Duodenal mucosa (tissue), 2 donors: ENCODE data around the gene MACROH2A2.
"Not testable (repeated sequence)": the region's sequence is repeated elsewhere in the genome, so short reads cannot be mapped to it uniquely, and the experiment has no call there.

ENCODE experiments used
- H3K27ac ChIP-seq: one replicate; pipeline ENCODE4 v1.7.0; 2013; ENCODE audit warnings: low read depth, low read length
- H3K27me3 ChIP-seq, 2 donors: one replicate each; pipeline ENCODE4 v1.7.0; 2013; ENCODE audit warnings: low read length in 2 of 2, control low read depth in 1 of 2; ENCODE audit not compliant: insufficient read depth in 2 of 2, control insufficient read depth in 1 of 2
- H3K36me3 ChIP-seq, 2 donors: one replicate each; pipeline ENCODE4 v1.7.0; 2013; ENCODE audit warnings: low read length in 2 of 2, control low read depth in 1 of 2; ENCODE audit not compliant: insufficient read depth in 2 of 2, control insufficient read depth in 1 of 2
- H3K4me1 ChIP-seq, 2 donors: one replicate each; pipeline ENCODE4 v1.7.0; 2013; ENCODE audit warnings: low read length in 2 of 2, control low read depth in 1 of 2; ENCODE audit not compliant: insufficient read depth in 2 of 2, control insufficient read depth in 1 of 2
- H3K4me3 ChIP-seq, 2 donors: one replicate each; pipeline ENCODE4 v1.7.0; 2013; ENCODE audit warnings: low read length in 2 of 2, low read depth in 1 of 2
- H3K9ac ChIP-seq, 2 donors: one replicate each; pipeline ENCODE4 v1.7.0; 2013; ENCODE audit warnings: low read length in 2 of 2, low read depth in 1 of 2
- H3K9me3 ChIP-seq, 2 donors: one replicate each; pipeline ENCODE4 v1.7.0; 2013; ENCODE audit warnings: low read length in 2 of 2, control low read depth in 1 of 2; ENCODE audit not compliant: control insufficient read depth in 1 of 2

The MACROH2A2 gene

DNA sequence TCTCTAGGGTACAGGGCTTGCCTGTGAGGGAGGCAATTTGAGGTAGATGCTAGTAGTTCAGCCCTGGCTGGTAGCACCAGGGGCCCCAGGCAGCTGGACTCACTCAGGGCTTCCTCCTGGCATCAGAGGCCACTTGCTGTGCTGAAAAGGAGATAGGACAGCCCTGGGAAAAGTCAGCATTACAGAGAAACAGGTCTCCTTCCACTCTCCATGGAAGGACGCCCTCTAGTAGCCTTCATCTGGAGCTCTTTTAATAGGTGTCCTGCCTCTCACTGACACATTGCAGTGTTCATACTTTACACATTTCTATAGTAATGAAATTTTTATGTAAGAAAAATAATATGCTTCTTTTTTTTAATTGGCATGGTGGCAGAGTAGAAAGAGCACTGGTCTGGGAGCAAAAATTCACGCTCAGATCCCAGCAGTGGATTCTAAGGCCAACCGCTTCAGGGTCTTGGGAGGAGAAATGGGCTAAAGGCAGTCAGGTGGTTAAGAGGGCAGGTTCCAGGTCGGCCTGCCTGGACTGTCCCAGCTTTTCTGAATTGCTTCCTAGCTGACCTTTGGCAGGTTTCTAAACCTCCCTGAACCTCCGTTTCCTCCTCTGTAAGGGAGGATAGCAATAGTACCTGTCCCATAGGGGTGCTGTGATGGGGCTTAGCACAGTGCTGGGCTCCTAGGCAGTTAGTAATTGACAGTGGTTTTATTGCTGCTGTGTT, 44.2 kb downstream of the MACROH2A2 start:
- Histone ChIP-seq H3K9me3 (no peaks in the 10 kb centered on the region), H3K4me1 (no peaks in the 10 kb centered on the region), H3K4me3 (no peak overlapping the region), H3K9ac (no peak overlapping the region), H3K27me3 (no peaks in the 10 kb centered on the region), H3K27ac (no peak overlapping the region), H3K36me3 (peaks cover 10 to 49% of the 10 kb centered on the region in 2 donors)

DNA sequence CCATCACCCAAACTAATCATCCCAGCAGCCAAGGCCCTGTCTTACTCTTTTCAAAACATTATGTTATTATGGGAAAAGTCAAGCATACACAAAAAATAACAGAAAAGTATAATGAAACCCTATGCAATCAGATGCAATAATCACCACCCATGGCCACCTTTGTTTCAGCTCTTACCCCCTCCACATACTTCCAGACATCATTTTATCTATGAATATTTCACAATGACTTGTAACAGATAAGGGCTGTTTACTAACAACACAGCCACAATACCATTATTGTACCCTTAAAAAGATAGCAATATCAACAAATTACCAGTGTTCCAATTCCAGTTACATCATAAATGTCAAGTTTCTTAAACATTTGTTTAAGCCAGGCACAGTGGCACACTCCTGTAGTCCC, 44.8 kb downstream of the MACROH2A2 start:
- Histone ChIP-seq H3K4me1 (no peaks in the 10 kb centered on the region), H3K27ac (no peak overlapping the region)

DNA sequence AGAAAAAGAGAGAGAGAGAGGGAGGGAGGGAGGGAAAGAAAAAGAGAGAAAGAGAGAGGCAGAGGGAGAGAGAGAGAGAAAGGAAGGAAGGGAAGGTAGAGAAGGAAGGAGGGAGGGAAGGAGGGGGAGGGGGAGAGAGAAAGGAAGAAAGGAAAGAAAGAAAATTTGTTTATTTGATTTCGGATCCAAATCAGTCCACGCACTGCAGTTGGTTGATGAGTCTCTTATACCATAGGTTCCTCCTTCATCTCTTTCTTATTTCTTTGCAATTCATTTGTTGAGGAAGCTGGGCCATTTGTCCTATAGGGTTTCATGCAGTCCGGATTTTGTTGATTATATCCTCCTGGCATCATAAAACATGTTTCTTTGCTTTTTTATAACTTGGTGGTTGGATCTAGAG, 45.6 kb downstream of the MACROH2A2 start:
- Histone ChIP-seq H3K36me3 (peaks cover 8 to 49% of the 10 kb centered on the region in 2 donors), H3K27me3 (no peaks in the 10 kb centered on the region), H3K4me3 (no peak overlapping the region), H3K27ac (no peak overlapping the region), H3K9ac (no peak overlapping the region), H3K9me3 (no peaks in the 10 kb centered on the region), H3K4me1 (no peaks in the 10 kb centered on the region)

More for the DNA sequence above, 44.8 kb downstream of the MACROH2A2 start:
- Histone ChIP-seq H3K36me3 (peaks cover 8 to 51% of the 10 kb centered on the region in 2 donors), H3K4me3 (no peak overlapping the region), H3K9me3 (no peaks in the 10 kb centered on the region), H3K27me3 (no peaks in the 10 kb centered on the region), H3K9ac (no peak overlapping the region)

DNA sequence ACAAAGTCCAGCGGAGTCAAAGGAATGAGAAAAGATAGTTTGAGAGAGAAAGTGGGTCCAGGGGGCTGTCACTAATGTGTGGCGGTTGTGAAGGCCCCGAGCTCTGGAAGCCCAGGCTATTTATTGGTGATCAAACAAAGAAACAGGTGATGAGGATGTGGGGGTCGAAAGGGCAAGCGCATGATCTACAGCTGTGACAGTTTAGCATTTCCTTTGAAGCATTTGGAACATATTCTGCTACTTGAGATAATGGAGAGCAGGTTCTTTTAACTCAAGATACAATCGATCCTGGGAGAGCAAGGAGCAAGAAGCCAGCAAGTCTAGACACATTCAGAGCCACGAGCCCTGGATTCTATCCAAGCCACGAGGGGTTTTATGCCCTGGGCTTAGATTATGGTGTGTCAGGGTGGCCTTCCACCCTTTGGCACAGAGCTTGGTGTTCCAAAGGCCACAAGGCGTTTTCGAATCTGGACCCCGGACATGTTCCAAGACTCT, 48.5 kb downstream of the MACROH2A2 start:
- H3K4me3 ChIP-seq, H3K9me3 ChIP-seq, H3K4me1 ChIP-seq, H3K27me3 ChIP-seq, H3K27ac ChIP-seq, H3K9ac ChIP-seq: not testable (repeated sequence)
- H3K36me3 ChIP-seq: peaks cover 8 to 34% of the 10 kb centered on the region in 2 donors

DNA sequence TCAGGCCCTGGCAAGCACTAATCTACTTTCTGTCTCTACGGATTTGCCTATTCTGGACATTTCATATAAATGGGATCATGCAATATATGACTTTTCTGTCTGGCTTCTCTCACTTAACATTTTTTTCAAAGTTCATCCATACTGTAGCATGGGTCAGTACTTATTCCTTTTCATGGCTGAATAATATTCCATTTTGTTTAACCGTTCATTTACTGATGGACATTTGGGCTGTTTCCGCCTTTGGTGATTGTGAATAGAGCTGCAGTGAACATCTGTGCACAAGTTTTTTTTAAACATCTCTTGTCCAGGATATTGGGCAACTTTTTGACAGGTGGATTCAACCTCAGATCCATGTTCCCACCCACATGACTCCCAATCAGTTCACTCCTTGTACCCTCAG, 49.0 kb downstream of the MACROH2A2 start:
- no peaks in the 10 kb centered on the region for H3K9me3 ChIP-seq
- H3K27me3 ChIP-seq: no peaks in the 10 kb centered on the region
- no peak overlapping the region for H3K4me3 ChIP-seq
- no peaks in the 10 kb centered on the region for H3K4me1 ChIP-seq
- H3K27ac ChIP-seq: no peak overlapping the region
- H3K36me3 ChIP-seq: peaks cover 8 to 29% of the 10 kb centered on the region in 2 donors
- no peak overlapping the region for H3K9ac ChIP-seq

DNA sequence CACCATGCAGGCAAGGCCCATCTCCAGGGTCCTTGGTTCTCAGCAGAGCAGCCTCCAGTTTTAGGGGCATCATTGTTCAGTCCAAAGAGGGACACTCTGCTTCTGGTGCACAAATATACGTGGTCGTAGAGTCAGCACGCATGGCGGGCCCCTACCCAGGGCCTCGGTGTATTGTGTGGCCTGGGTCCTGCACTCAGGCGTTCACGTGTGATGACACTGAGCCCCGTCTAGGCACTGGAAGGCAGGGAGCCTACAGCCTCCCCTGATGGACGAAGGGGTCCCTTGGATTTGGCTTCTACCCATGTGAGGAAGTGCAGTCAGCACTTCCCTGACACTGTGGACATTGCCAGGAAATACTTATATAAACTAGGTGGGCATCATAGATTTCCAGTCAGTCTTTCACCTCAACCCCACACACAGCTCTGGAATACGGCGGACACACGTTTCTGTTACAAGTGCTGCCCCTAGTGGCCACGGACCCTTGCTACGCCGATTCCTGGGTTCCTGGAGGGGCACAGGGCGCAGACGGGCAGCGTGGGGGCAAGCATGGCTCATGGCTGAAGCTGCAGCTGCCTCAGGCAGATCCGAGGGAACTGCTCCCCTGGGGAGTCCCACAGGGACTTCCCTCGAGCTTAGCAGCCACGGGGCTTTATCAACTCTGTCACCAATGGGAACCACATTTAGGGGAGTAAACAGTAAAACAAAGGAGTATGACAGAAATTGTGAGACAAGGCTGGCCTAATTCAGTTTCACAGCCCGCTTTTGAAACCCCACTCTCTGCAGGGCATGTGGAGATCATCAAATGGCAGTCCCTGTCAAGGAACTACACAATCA, 54.5 kb downstream of the MACROH2A2 start:
- no peak overlapping the region for H3K4me3 ChIP-seq
- no peak overlapping the region for H3K9ac ChIP-seq
- no peaks in the 10 kb centered on the region for H3K4me1 ChIP-seq
- H3K9me3 ChIP-seq: no peaks in the 10 kb centered on the region
- H3K36me3 ChIP-seq: peaks cover 0 to 28% of the 10 kb centered on the region in 2 donors
- no peaks in the 10 kb centered on the region for H3K27me3 ChIP-seq
- no peak overlapping the region for H3K27ac ChIP-seq

DNA sequence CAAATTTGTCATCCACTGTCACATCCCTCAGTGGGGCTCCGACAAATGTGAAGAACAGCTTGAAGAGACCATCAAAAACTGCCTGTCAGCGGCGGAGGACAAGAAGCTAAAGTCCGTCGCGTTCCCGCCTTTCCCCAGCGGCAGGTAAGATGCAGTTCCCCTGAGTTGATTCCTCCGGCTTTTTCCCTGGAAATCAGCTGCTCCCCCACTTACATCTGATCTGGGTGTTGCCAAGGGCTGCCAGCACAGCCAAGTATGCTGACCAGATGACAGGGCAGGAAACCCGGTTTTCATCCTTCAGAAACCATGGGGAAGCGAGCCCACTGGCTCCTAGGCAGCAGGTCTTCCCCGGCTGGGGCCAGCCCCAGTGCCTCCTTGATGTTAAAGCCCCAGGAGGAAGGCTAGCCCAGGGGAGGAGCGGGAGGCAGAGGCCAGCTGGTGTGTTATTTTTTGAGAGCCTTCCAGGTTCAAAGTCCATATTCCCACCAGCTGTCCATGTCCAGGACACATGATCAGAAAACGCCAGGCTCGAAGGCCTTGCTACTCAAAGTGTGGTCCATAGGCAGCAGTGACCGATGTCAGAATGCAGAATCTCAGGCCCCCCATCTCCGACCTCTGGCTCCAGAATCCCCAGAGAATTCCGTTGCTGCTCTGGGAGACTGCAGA, 56.6 kb downstream of the MACROH2A2 start:
- H3K36me3 ChIP-seq: peaks cover 4 to 46% of the 10 kb centered on the region in 2 donors

DNA sequence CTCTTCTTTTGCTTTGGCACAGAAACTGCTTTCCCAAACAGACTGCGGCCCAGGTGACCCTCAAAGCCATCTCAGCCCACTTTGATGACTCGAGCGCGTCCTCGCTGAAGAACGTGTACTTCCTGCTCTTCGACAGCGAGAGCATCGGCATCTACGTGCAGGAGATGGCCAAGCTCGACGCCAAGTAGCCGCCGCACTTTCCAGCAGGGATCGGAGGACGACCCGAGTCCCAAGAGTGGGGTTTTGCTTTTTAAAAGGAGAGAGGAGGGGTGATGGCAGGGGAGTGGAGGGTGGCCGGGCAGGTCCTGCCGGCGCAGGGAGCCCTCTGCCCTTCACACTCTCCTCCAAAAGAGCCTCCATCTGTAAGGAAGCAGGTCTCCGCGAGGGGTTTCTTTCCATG, 58.9 kb downstream of the MACROH2A2 start:
- Histone ChIP-seq H3K36me3 (peaks cover 7 to 54% of the 10 kb centered on the region in 2 donors), H3K9me3 (no peaks in the 10 kb centered on the region), H3K4me3 (no peak overlapping the region), H3K9ac (no peak overlapping the region), H3K4me1 (no peaks in the 10 kb centered on the region), H3K27me3 (no peaks in the 10 kb centered on the region), H3K27ac (no peak overlapping the region)

More for the DNA sequence above, 56.6 kb downstream of the MACROH2A2 start:
- Histone ChIP-seq H3K9me3 (no peaks in the 10 kb centered on the region), H3K27me3 (no peaks in the 10 kb centered on the region), H3K27ac (no peak overlapping the region), H3K9ac (no peak overlapping the region), H3K4me3 (no peak overlapping the region), H3K4me1 (no peaks in the 10 kb centered on the region)

DNA sequence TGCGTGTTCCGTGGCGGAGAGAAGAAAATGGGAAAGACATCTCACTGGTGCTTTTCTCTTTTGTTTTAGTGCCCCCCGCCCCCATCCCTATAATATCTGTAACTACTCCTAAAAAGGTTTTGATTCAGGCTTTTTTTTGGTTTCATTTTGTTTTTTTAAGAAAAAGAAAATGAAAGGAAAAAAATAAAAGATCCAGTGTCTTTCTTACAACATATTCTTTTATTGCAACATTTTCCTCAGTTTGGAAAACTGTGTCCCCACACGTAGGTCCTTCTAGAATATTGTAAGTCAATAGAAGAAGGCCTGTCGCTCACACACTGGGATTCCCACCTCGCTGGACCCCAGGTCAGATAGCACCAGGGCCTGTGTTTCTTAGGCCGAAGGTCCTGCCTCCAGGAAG, 59.4 kb downstream of the MACROH2A2 start:
- Histone ChIP-seq H3K9me3 (no peaks in the 10 kb centered on the region), H3K9ac (no peak overlapping the region), H3K36me3 (peaks cover 7 to 57% of the 10 kb centered on the region in 2 donors), H3K4me3 (no peak overlapping the region), H3K27ac (no peak overlapping the region), H3K4me1 (no peaks in the 10 kb centered on the region), H3K27me3 (no peaks in the 10 kb centered on the region)

DNA sequence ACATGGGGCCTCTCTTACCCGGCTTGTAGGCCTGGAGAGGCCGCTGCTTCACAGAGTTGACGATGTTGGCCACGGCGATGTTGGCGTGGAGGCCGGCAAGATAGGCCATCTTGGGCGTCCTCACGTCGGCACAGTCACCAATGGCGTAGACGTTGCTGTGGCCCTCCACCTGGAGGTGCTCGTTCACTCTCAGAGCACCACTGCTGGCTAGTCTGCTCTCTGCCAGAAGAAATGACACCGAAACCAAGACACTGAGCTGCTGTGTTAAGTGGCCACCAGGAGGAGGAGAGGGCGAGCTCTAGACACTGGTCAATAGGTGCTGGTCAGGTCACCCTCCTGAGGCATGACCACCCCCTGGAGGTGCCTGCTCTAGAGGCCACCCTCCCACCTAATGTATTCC, 62.3 kb downstream of the MACROH2A2 start:
- H3K36me3 ChIP-seq: peaks cover 8 to 69% of the 10 kb centered on the region in 2 donors
- no peak overlapping the region for H3K9ac ChIP-seq
- no peaks in the 10 kb centered on the region for H3K4me1 ChIP-seq
- no peak overlapping the region for H3K4me3 ChIP-seq
- no peaks in the 10 kb centered on the region for H3K27me3 ChIP-seq
- no peaks in the 10 kb centered on the region for H3K9me3 ChIP-seq
- H3K27ac ChIP-seq: no peak overlapping the region
